HUES48 (cell line): ENCODE measurements around the gene PNMA5.
"Not testable (repeated sequence)": the region's sequence is repeated elsewhere in the genome, so short reads cannot be mapped to it uniquely, and the experiment has no call there.

Experiments
- H3K27ac ChIP-seq: one replicate; pipeline ENCODE4 v1.7.0; 2013; ENCODE audit warnings: low read depth, low read length, inconsistent platforms
- H3K27me3 ChIP-seq: 2 replicates; pipeline ENCODE4 v1.6.1; 2013; ENCODE audit warnings: mild to moderate bottlenecking, low read length; ENCODE audit not compliant: control insufficient read depth, insufficient read depth
- H3K36me3 ChIP-seq: 2 replicates; pipeline ENCODE4 v1.6.1; 2013; ENCODE audit warnings: low read length; ENCODE audit not compliant: control insufficient read depth, insufficient read depth
- H3K4me1 ChIP-seq: 2 replicates; pipeline ENCODE4 v1.6.1; 2013; ENCODE audit warnings: mild to moderate bottlenecking, low read length; ENCODE audit not compliant: control insufficient read depth, insufficient read depth
- H3K4me3 ChIP-seq: 2 replicates; pipeline ENCODE4 v1.5.1; 2013; ENCODE audit warnings: mild to moderate bottlenecking, low read depth, low read length
- H3K9ac ChIP-seq: 2 replicates; pipeline ENCODE4 v1.6.1; 2013; ENCODE audit warnings: mild to moderate bottlenecking, low read depth, low read length, moderate library complexity
- H3K9me3 ChIP-seq: 2 replicates; pipeline ENCODE4 v1.6.1; 2013; ENCODE audit warnings: low read length; ENCODE audit not compliant: control insufficient read depth, insufficient read depth

Gene PNMA5

DNA sequence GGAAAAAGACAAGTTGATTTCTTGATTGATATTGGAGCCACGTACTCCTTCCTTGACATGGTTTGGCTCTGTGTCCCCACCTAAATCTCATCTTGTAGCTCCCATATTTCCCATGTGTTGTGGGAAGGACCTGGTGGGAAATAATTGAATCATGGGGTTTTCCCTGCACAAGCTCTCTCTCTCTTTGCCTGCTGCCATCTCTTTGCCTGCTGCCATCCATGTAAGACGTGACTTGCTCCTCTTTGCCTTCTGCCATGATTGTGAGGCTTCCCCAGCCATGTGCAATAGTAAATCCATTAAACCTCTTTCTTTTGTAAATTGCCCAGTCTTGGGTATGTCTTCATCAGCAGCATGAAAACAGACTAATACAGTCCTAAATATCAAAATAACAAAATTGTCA is 8.3 kb upstream of the PNMA5 start:
- H3K9me3 ChIP-seq, result peaks cover 60% of the 10 kb centered on the region
- H3K27ac ChIP-seq, H3K36me3 ChIP-seq, H3K9ac ChIP-seq, H3K4me1 ChIP-seq, H3K4me3 ChIP-seq, H3K27me3 ChIP-seq: not testable (repeated sequence)

DNA sequence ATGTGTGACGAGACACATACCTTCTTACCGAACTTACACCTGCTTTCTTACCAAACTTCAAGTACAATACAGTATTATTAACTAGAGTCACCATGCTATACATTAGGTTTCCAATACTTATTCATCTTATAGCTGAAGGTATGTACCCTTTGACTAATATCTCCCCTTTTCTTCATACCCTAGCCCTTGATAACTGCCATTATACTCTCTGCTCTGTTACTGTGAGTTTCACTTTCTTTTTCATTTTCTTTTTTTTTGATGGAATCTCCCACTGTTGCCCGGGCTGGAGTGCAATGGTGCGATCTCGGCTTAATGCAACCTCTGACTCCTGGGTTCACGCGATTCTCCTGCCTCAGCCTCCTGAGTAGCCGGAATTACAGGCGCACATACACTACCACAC is 3.4 kb upstream of the PNMA5 start:
- no peak overlapping the region for H3K4me3 ChIP-seq
- H3K36me3 ChIP-seq, result no peaks in the 10 kb centered on the region
- no peak overlapping the region for H3K27ac ChIP-seq
- no peaks in the 10 kb centered on the region for H3K4me1 ChIP-seq
- H3K27me3 ChIP-seq, result no peaks in the 10 kb centered on the region
- H3K9ac ChIP-seq, result no peak overlapping the region
- H3K9me3 ChIP-seq, result peaks cover 30% of the 10 kb centered on the region

DNA sequence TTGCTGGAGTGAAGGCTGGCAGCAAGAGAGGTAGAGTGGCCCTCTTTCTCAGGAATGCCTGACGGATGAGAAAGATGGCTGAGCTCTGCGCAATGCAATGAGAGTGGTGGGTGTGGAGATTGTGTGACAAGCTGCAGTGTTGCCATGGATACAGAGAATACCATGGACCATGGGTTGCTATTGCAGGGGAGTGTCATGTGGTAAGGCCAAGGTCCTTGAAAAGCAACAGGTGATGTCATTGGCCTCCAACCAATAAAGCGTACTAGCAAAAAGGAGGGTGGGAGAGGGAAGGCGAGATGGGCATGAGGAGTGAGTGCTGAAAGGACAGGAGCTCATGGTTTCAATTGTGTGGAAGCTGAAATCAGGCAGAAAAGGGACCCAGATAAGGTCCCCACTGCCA is 1.8 kb downstream of the PNMA5 start:
- H3K4me3 ChIP-seq, result no peak overlapping the region; the same call in 1 of the 2 replicates
- H3K36me3 ChIP-seq, result no peaks in the 10 kb centered on the region
- H3K27me3 ChIP-seq, result no peaks in the 10 kb centered on the region
- H3K9me3 ChIP-seq, result peaks cover 21% of the 10 kb centered on the region
- no peaks in the 10 kb centered on the region for H3K4me1 ChIP-seq
- no peak overlapping the region for H3K9ac ChIP-seq
- H3K27ac ChIP-seq, result no peak overlapping the region

DNA sequence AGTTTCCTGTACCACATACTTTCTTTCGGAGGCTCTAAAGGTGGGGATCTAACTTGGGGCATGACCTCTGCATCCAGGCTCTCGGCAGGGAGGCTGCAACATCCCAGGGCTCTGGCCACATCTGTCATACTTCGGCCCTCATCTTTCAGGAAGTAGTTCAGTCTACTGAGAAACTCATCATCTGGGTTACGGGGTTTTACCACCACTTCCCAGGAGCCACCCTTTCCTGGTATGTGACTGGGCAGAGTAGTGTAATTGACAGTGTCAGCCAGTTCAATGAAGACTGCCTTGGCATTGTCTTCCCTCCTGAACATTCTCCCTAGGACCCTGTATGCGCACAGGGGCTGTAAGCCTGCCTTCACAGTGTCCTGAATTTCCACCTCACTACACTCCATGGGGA is 2.8 kb downstream of the PNMA5 start:
- Histone ChIP-seq H3K9me3 (peaks cover 21% of the 10 kb centered on the region), H3K4me3 (no peak overlapping the region), H3K27ac (no peak overlapping the region), H3K4me1 (no peaks in the 10 kb centered on the region), H3K36me3 (no peaks in the 10 kb centered on the region), H3K9ac (no peak overlapping the region), H3K27me3 (no peaks in the 10 kb centered on the region)

DNA sequence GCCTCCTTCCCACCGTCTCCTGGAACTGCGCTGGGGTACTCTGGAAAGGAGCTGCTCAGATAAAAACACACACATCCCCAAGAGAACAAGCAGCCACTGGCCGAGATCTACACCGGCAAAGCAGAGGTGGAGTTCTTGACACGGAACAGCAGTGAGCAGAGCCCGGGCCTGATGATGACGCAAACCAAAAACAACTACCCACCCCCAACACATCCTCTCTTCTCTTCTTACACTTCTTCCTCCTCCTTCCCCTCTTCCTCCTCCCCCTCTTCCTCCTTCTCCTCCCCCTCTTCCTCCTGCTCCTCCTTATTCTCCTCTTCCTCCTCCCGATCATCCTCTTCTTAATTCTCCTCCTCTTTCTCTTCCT is 4.6 kb downstream of the PNMA5 start:
- Histone ChIP-seq H3K9me3 (peaks cover 15% of the 10 kb centered on the region), H3K9ac (no peak overlapping the region), H3K4me1 (no peaks in the 10 kb centered on the region), H3K4me3 (no peak overlapping the region), H3K36me3 (no peaks in the 10 kb centered on the region), H3K27me3 (no peaks in the 10 kb centered on the region), H3K27ac (no peak overlapping the region)

DNA sequence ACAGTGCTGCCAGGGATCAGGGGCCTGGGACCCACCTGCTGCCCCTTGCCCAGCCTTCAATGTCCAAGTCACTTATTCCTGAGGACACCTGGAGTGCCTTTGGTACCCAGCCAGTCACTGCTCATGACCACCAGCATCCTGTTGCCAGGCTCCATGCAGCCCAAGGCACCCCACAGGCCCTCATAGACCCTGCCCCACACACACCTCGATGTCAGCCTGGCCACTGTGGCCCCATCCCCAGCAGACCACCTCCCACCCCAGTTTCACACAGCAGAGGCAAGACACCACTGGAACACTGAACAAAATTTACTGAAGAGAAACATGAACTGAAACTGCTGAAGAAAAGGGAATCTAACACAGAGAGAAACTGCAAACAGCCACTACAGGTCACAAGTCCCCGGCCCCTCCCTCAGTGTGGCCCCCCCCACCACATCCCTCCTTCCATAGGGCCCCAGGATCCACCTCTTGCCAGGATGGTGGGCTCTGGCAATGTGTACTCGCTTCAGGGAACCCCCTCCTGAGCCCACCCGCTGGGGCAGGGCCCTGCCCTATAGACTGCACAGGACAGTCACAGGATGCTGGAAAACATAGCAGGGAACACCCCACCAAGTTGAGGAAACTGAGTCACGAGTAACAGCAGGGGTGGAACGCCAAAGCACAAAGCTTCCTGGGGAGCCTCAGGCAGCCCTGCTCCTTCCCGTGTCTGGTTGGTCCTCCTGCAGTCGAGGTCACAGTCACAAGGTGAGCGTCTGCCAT is 5.2 kb downstream of the PNMA5 start:
- Histone ChIP-seq H3K4me3 (no peak overlapping the region), H3K27me3 (no peaks in the 10 kb centered on the region), H3K4me1 (no peaks in the 10 kb centered on the region)

DNA sequence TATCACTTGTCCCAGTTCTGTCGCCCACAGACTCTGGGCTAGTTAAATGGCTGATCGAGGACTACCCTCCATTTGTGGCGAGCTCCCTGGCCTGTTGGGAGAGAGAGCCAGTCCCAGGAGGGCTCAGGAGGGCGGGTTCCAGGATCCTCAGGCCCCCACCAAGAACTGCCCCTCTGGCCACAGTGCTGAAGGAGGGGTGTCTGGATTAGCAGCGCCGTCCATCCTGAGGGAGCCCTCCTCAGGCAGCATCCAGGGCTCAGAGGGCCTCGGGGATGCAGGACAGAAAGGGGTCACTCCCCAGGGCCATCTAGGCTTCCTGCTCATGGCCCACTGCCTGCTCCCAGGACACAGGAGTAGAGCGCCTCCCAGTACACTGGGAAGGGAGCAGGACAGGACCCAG is 6.1 kb downstream of the PNMA5 start:
- no peaks in the 10 kb centered on the region for H3K4me1 ChIP-seq
- H3K27ac ChIP-seq, result no peak overlapping the region
- H3K36me3 ChIP-seq, result no peaks in the 10 kb centered on the region
- H3K9me3 ChIP-seq, result peaks cover 18% of the 10 kb centered on the region
- H3K9ac ChIP-seq, result no peak overlapping the region
- H3K4me3 ChIP-seq, result no peak overlapping the region
- no peaks in the 10 kb centered on the region for H3K27me3 ChIP-seq

More for the DNA sequence above, 5.2 kb downstream of the PNMA5 start:
- Histone ChIP-seq H3K9ac (no peak overlapping the region), H3K27ac (no peak overlapping the region), H3K36me3 (no peaks in the 10 kb centered on the region), H3K9me3 (peaks cover 15% of the 10 kb centered on the region)

DNA sequence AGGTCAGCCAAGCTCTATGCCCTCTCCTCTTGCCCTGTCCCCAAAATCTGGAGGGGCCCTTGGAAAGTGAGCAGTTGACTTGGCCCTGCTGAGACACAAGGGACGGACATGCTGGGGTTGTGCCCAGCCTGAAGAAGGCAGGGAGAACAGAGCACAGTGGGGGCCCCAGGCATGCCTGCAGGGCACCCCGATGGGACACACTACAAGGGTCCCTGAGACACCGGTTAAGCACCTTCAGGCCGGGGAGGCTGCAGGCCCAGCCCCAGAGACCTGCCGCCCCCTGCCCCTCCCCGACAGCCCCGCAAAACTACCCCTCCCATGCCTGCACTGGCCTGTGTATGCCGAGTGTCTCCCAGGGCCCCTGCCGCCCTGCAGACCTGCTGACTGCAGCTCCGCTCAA is 6.8 kb downstream of the PNMA5 start:
- H3K36me3 ChIP-seq, H3K9ac ChIP-seq, H3K27ac ChIP-seq, H3K4me1 ChIP-seq, H3K4me3 ChIP-seq, H3K27me3 ChIP-seq: not testable (repeated sequence)
- peaks cover 23% of the 10 kb centered on the region for H3K9me3 ChIP-seq

DNA sequence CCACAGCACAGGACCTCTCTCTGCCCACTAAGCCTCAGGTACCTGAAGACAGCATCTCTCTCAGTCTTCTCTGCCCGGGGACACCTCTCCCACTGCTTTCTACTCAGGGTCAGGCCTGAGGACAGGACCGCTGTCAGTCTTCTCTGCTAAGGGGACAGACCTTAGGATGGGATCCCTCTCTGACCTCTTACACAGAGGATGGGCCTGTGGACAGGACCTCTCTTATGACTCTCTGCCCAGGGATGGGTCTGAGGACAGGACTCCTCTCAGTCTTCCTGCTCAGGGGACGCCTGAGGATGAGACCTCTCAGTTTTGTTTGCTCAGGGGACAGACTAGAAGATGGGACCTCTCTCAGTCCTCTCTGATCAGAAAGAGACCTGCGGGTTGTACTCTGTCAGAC is 8.5 kb downstream of the PNMA5 start:
- H3K4me1 ChIP-seq, H3K27me3 ChIP-seq, H3K27ac ChIP-seq, H3K9ac ChIP-seq, H3K4me3 ChIP-seq, H3K36me3 ChIP-seq: not testable (repeated sequence)
- H3K9me3 ChIP-seq, result peaks cover 27% of the 10 kb centered on the region

DNA sequence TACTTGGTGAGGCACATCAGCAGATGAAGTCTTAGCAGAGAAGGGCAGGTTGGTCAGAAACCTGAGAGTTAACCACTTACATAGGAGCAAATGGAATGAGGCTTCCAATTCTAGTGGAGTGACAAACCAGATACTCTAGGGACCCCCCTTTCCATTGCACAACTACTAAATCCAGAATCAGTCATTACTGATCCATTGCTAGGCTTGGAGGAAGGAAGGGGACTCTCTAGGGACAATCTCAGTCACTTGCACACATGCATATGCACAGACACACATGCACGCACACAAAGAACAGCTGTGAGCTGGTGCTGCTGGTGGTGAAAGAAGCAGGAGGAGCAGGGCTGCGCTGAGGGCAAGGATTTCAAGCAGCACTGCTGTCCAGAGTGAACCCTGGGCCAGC is 25.7 kb downstream of the PNMA5 start:
- Histone ChIP-seq H3K9ac (no peak overlapping the region), H3K4me1 (no peaks in the 10 kb centered on the region), H3K36me3 (no peaks in the 10 kb centered on the region), H3K27ac (no peak overlapping the region), H3K27me3 (no peaks in the 10 kb centered on the region), H3K9me3 (peaks cover 57% of the 10 kb centered on the region), H3K4me3 (no peak overlapping the region)

DNA sequence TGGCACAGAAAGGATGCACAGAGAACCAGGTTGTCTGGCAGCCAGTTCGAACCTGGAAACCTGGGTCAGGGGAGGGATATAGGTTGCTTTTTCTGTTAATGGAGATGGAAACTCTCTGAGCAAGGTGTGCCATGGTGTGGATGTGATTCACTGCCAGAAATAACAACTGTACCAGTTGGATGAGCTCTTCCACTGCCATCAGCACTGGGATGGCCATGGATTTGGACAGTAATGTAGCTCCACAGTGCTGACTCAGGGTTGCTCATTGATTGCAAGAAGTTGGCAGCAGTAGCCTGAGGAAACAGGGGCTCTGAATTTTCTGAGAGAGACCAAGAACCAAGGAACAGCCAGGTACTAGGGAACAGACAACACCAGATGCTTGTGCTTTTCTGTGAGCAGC is 33.8 kb downstream of the PNMA5 start:
- no peak overlapping the region for H3K9ac ChIP-seq
- no peak overlapping the region for H3K4me3 ChIP-seq
- H3K36me3 ChIP-seq, result no peaks in the 10 kb centered on the region
- no peaks in the 10 kb centered on the region for H3K4me1 ChIP-seq
- H3K27me3 ChIP-seq, result no peaks in the 10 kb centered on the region
- H3K9me3 ChIP-seq, result peaks cover 46% of the 10 kb centered on the region
- no peak overlapping the region for H3K27ac ChIP-seq

DNA sequence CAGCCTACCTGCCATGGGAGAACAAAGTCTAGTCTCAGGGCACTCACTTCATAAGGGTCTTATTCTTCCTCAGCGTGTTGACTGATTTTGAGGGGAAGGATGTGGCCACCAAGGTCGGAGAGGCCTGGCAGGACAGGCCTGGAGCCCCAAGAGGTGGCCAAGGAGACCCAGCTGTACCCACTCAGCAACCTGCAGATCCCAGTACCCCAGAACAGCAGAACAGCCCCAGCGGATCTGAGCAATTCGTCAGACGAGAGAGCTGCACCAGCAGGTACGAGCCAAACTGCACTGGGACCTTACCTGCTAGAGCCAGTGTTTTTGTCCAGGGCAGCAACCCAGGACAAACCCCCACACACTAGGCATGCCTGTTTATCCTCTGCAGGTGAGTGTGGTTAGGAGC is 34.3 kb downstream of the PNMA5 start:
- Histone ChIP-seq H3K4me3 (no peak overlapping the region), H3K9ac (no peak overlapping the region), H3K9me3 (peaks cover 45% of the 10 kb centered on the region), H3K36me3 (no peaks in the 10 kb centered on the region), H3K27ac (no peak overlapping the region), H3K27me3 (no peaks in the 10 kb centered on the region), H3K4me1 (no peaks in the 10 kb centered on the region)
